ENCODE data around the gene COMMD10. TPM values are rescaled to one million over a fixed set of nuclear protein-coding genes. Genes with fewer than 3 reads are reported as not detected.

Gene COMMD10
- total RNA-seq, 1 donor from 2014 or later = 23.3 TPM

GRCh38 chr5:116154931-116155330 lies 70.1 kb downstream of the COMMD10 start:
- no peak overlapping the region for H3K4me3 Mint-ChIP-seq
- no peaks in the 10 kb centered on the region for H3K27me3 Mint-ChIP-seq (ENCODE audit: low read depth)
- peaks cover 8% of the 10 kb centered on the region for H3K36me3 Mint-ChIP-seq
- H3K9me3 Mint-ChIP-seq = peaks cover 7% of the 10 kb centered on the region
- no peak for DNase-seq (ENCODE audit: low spot score in 2 of 2, unreplicated experiment in 2 of 2)
- TF ChIP-seq CTCF (IDR thresholded peaks at IDR 0.05; ENCODE audit: unreplicated experiment) = no peak
- no peak overlapping the region for H3K27ac Mint-ChIP-seq
- peaks cover 2% of the 10 kb centered on the region for H3K4me1 Mint-ChIP-seq

- Mint-ChIP-seq H3K4me1 (peaks cover 2% of the 10 kb centered on the region), H3K27ac (no peak overlapping the region), H3K9me3 (no peaks in the 10 kb centered on the region), H3K27me3 (ENCODE audit: low read depth) (no peaks in the 10 kb centered on the region), H3K4me3 (no peak overlapping the region), H3K36me3 (no peaks in the 10 kb centered on the region)
- TF ChIP-seq CTCF (IDR thresholded peaks at IDR 0.05; ENCODE audit: unreplicated experiment) = no peak
- DNase-seq (ENCODE audit: low spot score in 2 of 2, unreplicated experiment in 2 of 2) = no peak
Measured at GRCh38 chr5:116157902-116158301, 73.1 kb downstream of the COMMD10 start.

GRCh38 chr5:116159006-116159405 lies 74.2 kb downstream of the COMMD10 start:
- no peaks in the 10 kb centered on the region for H3K27me3 Mint-ChIP-seq (ENCODE audit: low read depth)
- no peak for DNase-seq (ENCODE audit: low spot score in 2 of 2, unreplicated experiment in 2 of 2)
- no peaks in the 10 kb centered on the region for H3K9me3 Mint-ChIP-seq
- H3K36me3 Mint-ChIP-seq = no peaks in the 10 kb centered on the region
- H3K4me1 Mint-ChIP-seq = no peaks in the 10 kb centered on the region
- no peak overlapping the region for H3K27ac Mint-ChIP-seq
- no peak overlapping the region for H3K4me3 Mint-ChIP-seq
- TF ChIP-seq CTCF (IDR thresholded peaks at IDR 0.05; ENCODE audit: unreplicated experiment) = no peak

- H3K27me3 Mint-ChIP-seq (ENCODE audit: low read depth) = no peaks in the 10 kb centered on the region
- DNase-seq (ENCODE audit: low spot score in 2 of 2, unreplicated experiment in 2 of 2) = no peak
- H3K4me3 Mint-ChIP-seq = no peak overlapping the region
- H3K36me3 Mint-ChIP-seq = peaks cover 31% of the 10 kb centered on the region
- H3K9me3 Mint-ChIP-seq = peaks cover 36% of the 10 kb centered on the region
- H3K27ac Mint-ChIP-seq = no peak overlapping the region
- no peak for TF ChIP-seq CTCF (IDR thresholded peaks at IDR 0.05; ENCODE audit: unreplicated experiment)
- no peaks in the 10 kb centered on the region for H3K4me1 Mint-ChIP-seq
Measured at GRCh38 chr5:116174111-116174510, 89.3 kb downstream of the COMMD10 start.

GRCh38 chr5:116176121-116176520 lies 91.3 kb downstream of the COMMD10 start:
- H3K4me1 Mint-ChIP-seq = no peaks in the 10 kb centered on the region
- no peaks in the 10 kb centered on the region for H3K27me3 Mint-ChIP-seq (ENCODE audit: low read depth)
- H3K27ac Mint-ChIP-seq = no peak overlapping the region
- H3K4me3 Mint-ChIP-seq = no peak overlapping the region
- peaks cover 20% of the 10 kb centered on the region for H3K9me3 Mint-ChIP-seq
- peaks cover 18% of the 10 kb centered on the region for H3K36me3 Mint-ChIP-seq
- no peak for TF ChIP-seq CTCF (IDR thresholded peaks at IDR 0.05; ENCODE audit: unreplicated experiment)
- no peak for DNase-seq (ENCODE audit: low spot score in 2 of 2, unreplicated experiment in 2 of 2)

GRCh38 chr5:116178925-116179324 lies 94.1 kb downstream of the COMMD10 start:
- Mint-ChIP-seq H3K27ac (no peak overlapping the region), H3K4me3 (no peak overlapping the region), H3K9me3 (peaks cover 12% of the 10 kb centered on the region), H3K36me3 (peaks cover 12% of the 10 kb centered on the region), H3K27me3 (ENCODE audit: low read depth) (no peaks in the 10 kb centered on the region), H3K4me1 (no peaks in the 10 kb centered on the region)
- TF ChIP-seq CTCF (IDR thresholded peaks at IDR 0.05; ENCODE audit: unreplicated experiment) = no peak
- no peak for DNase-seq (ENCODE audit: low spot score in 2 of 2, unreplicated experiment in 2 of 2)

All from mesothelial cell of epicardium (in vitro differentiated cells).